SK-N-SH treated with all-trans-retinoic acid at 6 μM for 48 hours (cell line): ENCODE results near the gene PTPRF.

Experiments used
- BACH2 ChIP-seq: fragments of 250-450 bp; sonication (Bioruptor Pico); IDR thresholded peaks from 2 replicates; pipeline ENCODE4 v1.9.0; 2021; ENCODE audit warnings: mild to moderate bottlenecking, borderline replicate concordance
- TF ChIP-seq, protein P1 (sequence below): fragments of 250-450 bp; sonication (Bioruptor Pico); IDR thresholded peaks from 2 replicates; pipeline ENCODE4 v1.8.0; 2020; ENCODE audit warnings: mild to moderate bottlenecking, moderate library complexity, borderline replicate concordance

DNA sequence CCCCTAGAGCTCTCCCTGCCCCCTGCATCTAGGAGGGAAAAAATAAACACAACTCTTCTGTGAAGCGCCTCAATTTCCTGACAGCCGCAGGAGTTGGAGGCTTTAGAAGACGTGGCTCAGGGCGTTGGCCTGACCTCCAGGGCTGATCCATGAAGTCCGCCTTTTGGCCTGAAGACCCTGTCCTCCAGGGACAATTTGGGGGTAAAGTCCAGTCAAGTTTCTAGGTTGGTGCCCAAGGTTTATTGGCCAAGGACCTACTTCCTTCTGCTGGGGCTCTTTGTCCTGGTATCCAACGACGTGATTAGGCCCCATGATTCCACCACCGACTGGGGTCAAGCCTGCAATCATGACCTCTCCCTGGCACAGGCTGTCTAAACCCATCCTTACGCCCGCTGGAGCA is 54.9 kb downstream of the PTPRF start:
- TF ChIP-seq BACH2 (CRISPR knock-in tag): no peak
- TF ChIP-seq, protein P1, sequence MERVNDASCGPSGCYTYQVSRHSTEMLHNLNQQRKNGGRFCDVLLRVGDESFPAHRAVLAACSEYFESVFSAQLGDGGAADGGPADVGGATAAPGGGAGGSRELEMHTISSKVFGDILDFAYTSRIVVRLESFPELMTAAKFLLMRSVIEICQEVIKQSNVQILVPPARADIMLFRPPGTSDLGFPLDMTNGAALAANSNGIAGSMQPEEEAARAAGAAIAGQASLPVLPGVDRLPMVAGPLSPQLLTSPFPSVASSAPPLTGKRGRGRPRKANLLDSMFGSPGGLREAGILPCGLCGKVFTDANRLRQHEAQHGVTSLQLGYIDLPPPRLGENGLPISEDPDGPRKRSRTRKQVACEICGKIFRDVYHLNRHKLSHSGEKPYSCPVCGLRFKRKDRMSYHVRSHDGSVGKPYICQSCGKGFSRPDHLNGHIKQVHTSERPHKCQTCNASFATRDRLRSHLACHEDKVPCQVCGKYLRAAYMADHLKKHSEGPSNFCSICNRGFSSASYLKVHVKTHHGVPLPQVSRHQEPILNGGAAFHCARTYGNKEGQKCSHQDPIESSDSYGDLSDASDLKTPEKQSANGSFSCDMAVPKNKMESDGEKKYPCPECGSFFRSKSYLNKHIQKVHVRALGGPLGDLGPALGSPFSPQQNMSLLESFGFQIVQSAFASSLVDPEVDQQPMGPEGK: no peak
